ENCODE measurements around the gene FGGY.

FGGY gene

DNA sequence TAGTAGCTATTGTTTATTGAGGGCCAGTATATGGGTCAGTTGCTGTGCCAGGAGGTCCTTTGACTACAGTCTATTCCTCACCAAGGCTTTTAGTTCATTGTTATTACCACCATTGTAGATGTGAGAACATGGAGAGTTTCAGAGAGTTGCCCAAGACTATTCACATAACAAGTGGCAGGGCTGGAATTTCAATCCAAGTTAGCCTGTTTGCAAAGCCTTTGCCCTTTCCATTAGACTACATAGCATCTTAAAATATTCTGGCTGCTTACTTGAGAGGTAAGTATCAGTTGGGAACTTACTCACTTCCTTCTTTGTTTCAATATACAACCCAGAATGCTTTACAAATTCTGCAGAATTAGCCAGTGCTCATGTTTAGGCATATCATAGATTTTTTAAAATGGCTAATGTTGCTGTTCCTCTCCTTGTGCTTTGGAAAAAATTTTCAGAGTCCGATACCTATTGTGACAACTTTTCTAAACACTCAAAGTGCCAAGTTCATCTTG lies 141.2 kb downstream of the FGGY start (continued):
- no peak for TF ChIP-seq ZNF792 (tag by site-specific recombination; IDR thresholded peaks at IDR 0.05)
- TF ChIP-seq ZNF19 (tag by site-specific recombination; IDR thresholded peaks at IDR 0.05; ENCODE audit: low read depth) = no peak
- TF ChIP-seq ZNF610 (tag by site-specific recombination; IDR thresholded peaks at IDR 0.05; ENCODE audit: borderline replicate concordance) = no peak
- TF ChIP-seq ZNF777 (tag by site-specific recombination; IDR thresholded peaks at IDR 0.05; ENCODE audit: borderline replicate concordance) = no peak
- no peak for TF ChIP-seq KLF1 (tag by site-specific recombination; IDR thresholded peaks at IDR 0.05)
- TF ChIP-seq, protein P1, sequence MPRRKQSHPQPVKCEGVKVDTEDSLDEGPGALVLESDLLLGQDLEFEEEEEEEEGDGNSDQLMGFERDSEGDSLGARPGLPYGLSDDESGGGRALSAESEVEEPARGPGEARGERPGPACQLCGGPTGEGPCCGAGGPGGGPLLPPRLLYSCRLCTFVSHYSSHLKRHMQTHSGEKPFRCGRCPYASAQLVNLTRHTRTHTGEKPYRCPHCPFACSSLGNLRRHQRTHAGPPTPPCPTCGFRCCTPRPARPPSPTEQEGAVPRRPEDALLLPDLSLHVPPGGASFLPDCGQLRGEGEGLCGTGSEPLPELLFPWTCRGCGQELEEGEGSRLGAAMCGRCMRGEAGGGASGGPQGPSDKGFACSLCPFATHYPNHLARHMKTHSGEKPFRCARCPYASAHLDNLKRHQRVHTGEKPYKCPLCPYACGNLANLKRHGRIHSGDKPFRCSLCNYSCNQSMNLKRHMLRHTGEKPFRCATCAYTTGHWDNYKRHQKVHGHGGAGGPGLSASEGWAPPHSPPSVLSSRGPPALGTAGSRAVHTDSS (tag by site-specific recombination; IDR thresholded peaks at IDR 0.05) = no peak
- no peak for TF ChIP-seq MEIS1 (CRISPR knock-in tag; IDR thresholded peaks at IDR 0.05; ENCODE audit: borderline replicate concordance)

DNA sequence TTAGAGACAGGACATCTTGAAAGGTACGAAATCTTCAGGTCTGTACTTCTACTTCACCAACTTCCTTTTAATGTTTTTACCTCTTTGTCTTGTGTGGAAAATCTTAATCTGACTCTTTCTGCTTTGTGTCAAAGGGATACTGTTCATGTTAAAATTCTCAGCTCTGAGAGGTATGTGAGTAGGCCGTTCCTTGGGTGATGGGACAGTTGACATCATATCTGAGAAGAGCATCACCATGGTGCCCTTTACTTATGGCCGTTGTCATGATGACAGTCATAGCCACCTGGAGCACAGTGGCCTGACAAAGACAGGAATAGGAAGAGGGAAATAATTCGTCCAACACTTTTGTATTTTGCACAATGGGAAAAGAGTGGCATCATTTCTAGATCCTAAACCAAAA lies 145.6 kb downstream of the FGGY start:
- CTCF ChIA-PET = no interaction called here
- Histone ChIP-seq H3K36me3 (ENCODE audit: control insufficient read depth in 2 of 2, insufficient read depth in 1 of 2, low read length in 2 of 2) (no peaks in the 10 kb centered on the region), H3K9me3 (ENCODE audit: control insufficient read depth, insufficient read depth, low read depth, low read length) (no peaks in the 10 kb centered on the region), H3K27ac (ENCODE audit: extremely low read depth, low read depth, low read length) (no peak overlapping the region), H3K4me3 (ENCODE audit: low read depth, low read length) (no peak overlapping the region), H3K4me1 (ENCODE audit: control insufficient read depth, insufficient read depth, low read length) (no peaks in the 10 kb centered on the region)
- POLR2A ChIA-PET = no interaction called here
- TF ChIP-seq HOXD13 (CRISPR knock-in tag; IDR thresholded peaks at IDR 0.05; ENCODE audit: borderline replicate concordance) (no peak), ZFP37 (tag by site-specific recombination; IDR thresholded peaks at IDR 0.05) (no peak), ZNF184 (tag by site-specific recombination; IDR thresholded peaks at IDR 0.05) (no peak), ZNF221 (tag by site-specific recombination; IDR thresholded peaks at IDR 0.05; ENCODE audit: borderline replicate concordance) (no peak), SETDB1 (IDR thresholded peaks at IDR 0.05; ENCODE audit: insufficient read length, low read length) (no peak)

DNA sequence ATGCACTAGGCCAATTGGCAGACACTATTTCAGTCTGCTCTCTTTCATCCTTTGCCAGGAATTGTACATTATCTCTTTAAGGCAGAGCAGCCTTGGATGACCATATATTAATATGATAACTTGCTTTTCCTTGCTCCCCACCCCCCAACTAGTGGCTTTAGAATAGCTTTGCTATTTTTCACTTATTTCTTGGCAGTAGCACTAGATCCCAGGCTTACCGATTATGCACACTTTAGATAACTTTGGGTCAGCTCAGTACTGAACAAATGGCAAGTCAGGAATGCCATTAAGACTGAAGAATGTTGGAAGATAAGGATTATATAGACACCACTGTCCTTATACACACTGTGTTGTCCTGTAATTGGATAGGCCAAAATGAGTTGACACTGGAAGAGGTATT lies 146.4 kb downstream of the FGGY start:
- TF ChIP-seq ZNF544 (tag by site-specific recombination; IDR thresholded peaks at IDR 0.05) (no peak), ZNF248 (tag by site-specific recombination; IDR thresholded peaks at IDR 0.05) (no peak), SCRT2 (tag by site-specific recombination; IDR thresholded peaks at IDR 0.05) (no peak), ZNF600 (tag by site-specific recombination; IDR thresholded peaks at IDR 0.05) (no peak), YY2 (tag by site-specific recombination; IDR thresholded peaks at IDR 0.05) (no peak), KLF16 (tag by site-specific recombination; IDR thresholded peaks at IDR 0.05) (no peak), ZNF768 (tag by site-specific recombination; IDR thresholded peaks at IDR 0.05) (no peak), KLF10 (tag by site-specific recombination; IDR thresholded peaks at IDR 0.05) (no peak), ZNF501 (tag by site-specific recombination; IDR thresholded peaks at IDR 0.05) (no peak), SP7 (tag by site-specific recombination; IDR thresholded peaks at IDR 0.05) (no peak), ZNF175 (tag by site-specific recombination; IDR thresholded peaks at IDR 0.05) (no peak), ZNF184 (tag by site-specific recombination; IDR thresholded peaks at IDR 0.05) (no peak), OVOL3 (tag by site-specific recombination; IDR thresholded peaks at IDR 0.05) (no peak), ZNF623 (tag by site-specific recombination; IDR thresholded peaks at IDR 0.05) (no peak), TCF7L2 (IDR thresholded peaks at IDR 0.05; ENCODE audit: borderline replicate concordance, low read depth, low read length) (no peak)
- TF ChIP-seq, protein P2, sequence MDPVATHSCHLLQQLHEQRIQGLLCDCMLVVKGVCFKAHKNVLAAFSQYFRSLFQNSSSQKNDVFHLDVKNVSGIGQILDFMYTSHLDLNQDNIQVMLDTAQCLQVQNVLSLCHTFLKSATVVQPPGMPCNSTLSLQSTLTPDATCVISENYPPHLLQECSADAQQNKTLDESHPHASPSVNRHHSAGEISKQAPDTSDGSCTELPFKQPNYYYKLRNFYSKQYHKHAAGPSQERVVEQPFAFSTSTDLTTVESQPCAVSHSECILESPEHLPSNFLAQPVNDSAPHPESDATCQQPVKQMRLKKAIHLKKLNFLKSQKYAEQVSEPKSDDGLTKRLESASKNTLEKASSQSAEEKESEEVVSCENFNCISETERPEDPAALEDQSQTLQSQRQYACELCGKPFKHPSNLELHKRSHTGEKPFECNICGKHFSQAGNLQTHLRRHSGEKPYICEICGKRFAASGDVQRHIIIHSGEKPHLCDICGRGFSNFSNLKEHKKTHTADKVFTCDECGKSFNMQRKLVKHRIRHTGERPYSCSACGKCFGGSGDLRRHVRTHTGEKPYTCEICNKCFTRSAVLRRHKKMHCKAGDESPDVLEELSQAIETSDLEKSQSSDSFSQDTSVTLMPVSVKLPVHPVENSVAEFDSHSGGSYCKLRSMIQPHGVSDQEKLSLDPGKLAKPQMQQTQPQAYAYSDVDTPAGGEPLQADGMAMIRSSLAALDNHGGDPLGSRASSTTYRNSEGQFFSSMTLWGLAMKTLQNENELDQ (tag by site-specific recombination; IDR thresholded peaks at IDR 0.05; ENCODE audit: low read depth) = no peak
- TF ChIP-seq, protein P3, sequence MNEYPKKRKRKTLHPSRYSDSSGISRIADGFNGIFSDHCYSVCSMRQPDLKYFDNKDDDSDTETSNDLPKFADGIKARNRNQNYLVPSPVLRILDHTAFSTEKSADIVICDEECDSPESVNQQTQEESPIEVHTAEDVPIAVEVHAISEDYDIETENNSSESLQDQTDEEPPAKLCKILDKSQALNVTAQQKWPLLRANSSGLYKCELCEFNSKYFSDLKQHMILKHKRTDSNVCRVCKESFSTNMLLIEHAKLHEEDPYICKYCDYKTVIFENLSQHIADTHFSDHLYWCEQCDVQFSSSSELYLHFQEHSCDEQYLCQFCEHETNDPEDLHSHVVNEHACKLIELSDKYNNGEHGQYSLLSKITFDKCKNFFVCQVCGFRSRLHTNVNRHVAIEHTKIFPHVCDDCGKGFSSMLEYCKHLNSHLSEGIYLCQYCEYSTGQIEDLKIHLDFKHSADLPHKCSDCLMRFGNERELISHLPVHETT (tag by site-specific recombination; IDR thresholded peaks at IDR 0.05) = no peak
- TF ChIP-seq, protein P4, sequence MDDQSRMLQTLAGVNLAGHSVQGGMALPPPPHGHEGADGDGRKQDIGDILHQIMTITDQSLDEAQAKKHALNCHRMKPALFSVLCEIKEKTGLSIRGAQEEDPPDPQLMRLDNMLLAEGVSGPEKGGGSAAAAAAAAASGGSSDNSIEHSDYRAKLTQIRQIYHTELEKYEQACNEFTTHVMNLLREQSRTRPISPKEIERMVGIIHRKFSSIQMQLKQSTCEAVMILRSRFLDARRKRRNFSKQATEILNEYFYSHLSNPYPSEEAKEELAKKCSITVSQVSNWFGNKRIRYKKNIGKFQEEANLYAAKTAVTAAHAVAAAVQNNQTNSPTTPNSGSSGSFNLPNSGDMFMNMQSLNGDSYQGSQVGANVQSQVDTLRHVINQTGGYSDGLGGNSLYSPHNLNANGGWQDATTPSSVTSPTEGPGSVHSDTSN (CRISPR knock-in tag; IDR thresholded peaks at IDR 0.05) = no peak
- H3K4me1 ChIP-seq (ENCODE audit: control insufficient read depth, insufficient read depth, low read length) = no peaks in the 10 kb centered on the region
- no peaks in the 10 kb centered on the region for H3K36me3 ChIP-seq (ENCODE audit: control insufficient read depth in 2 of 2, insufficient read depth in 1 of 2, low read length in 2 of 2)
- CTCF ChIA-PET = interaction anchor here (0.6 to 1.2 kb wide), 4 partner anchors 9 to 378 kb away, joined by 3 read pairs; no protein-coding TSS in a partner anchor
- H3K9me3 ChIP-seq (ENCODE audit: control insufficient read depth, insufficient read depth, low read depth, low read length) = no peaks in the 10 kb centered on the region
- no peak overlapping the region for H3K4me3 ChIP-seq (ENCODE audit: low read depth, low read length)
- POLR2A ChIA-PET = interaction anchor here (1.2 kb wide), 1 partner anchor 16 kb away, joined by 3 read pairs; no protein-coding TSS in a partner anchor
- no peak overlapping the region for H3K27ac ChIP-seq (ENCODE audit: extremely low read depth, low read depth, low read length)

Data from HEK293 (cell line).